Measurements from ENCODE around the gene CDK5RAP2. TPM values are rescaled to one million over a fixed set of nuclear protein-coding genes. Genes with fewer than 3 reads are reported as not detected.
"Not testable (repeated sequence)": the region's sequence is repeated elsewhere in the genome, so short reads cannot be mapped to it uniquely, and the experiment has no call there.

Gene CDK5RAP2
- total and polyA plus RNA-seq, 8 donors, result 14.8 to 37.1 (median 21.7) TPM

- ATAC-seq (no peak), FAIRE-seq (no peak), DNase-seq (no peak)
- H3K4me1 ChIP-seq, result no peaks in the 10 kb centered on the region
- intact Hi-C loops (cut with DNase I), result no loop called here
- H3K9me3 ChIP-seq, result no peaks in the 10 kb centered on the region
- H3K27me3 ChIP-seq, result no peaks in the 10 kb centered on the region
- no peak for TF ChIP-seq CTCF (IDR thresholded peaks at IDR 0.05)
- no peak overlapping the region for H3K4me3 ChIP-seq
- H3K36me3 ChIP-seq, result peaks cover 0 to 4% (median 0%) of the 10 kb centered on the region in 3 donors
- no peak overlapping the region for H3K27ac ChIP-seq
- 46 to 50% methylated on average over 2 of the region's 2 CpGs for WGBS, 2 donors
These were observed 22.8 kb downstream of the CDK5RAP2 start for GRCh38 chr9:120557205-120557604.

- intact Hi-C loops (cut with DNase I), result no loop called here
- Histone ChIP-seq H3K4me3 (no peak overlapping the region), H3K4me1 (no peaks in the 10 kb centered on the region), H3K27ac (no peak overlapping the region), H3K36me3 (peaks cover 0 to 4% (median 0%) of the 10 kb centered on the region in 3 donors), H3K27me3 (no peaks in the 10 kb centered on the region), H3K9me3 (no peaks in the 10 kb centered on the region)
- 90 to 96% methylated on average over 3 of the region's 3 CpGs for WGBS, 2 donors
- DNase-seq (no peak), FAIRE-seq (no peak), ATAC-seq (no peak)
- TF ChIP-seq CTCF (IDR thresholded peaks at IDR 0.05), result no peak
These were observed 23.2 kb downstream of the CDK5RAP2 start for GRCh38 chr9:120556775-120557174.

GRCh38 chr9:120555839-120556238 lies 24.1 kb downstream of the CDK5RAP2 start:
- intact Hi-C loops (cut with DNase I), result no loop called here
- no peak for TF ChIP-seq CTCF (IDR thresholded peaks at IDR 0.05)
- Histone ChIP-seq H3K36me3 (peaks cover 0 to 4% (median 0%) of the 10 kb centered on the region in 3 donors), H3K27ac (no peak overlapping the region), H3K4me1 (no peaks in the 10 kb centered on the region), H3K9me3 (no peaks in the 10 kb centered on the region), H3K4me3 (no peak overlapping the region), H3K27me3 (no peaks in the 10 kb centered on the region)
- no peak for ATAC-seq
- no peak for DNase-seq
- FAIRE-seq, result no peak
- WGBS, 2 donors, result 94 to 95% methylated on average over 4 of the region's 4 CpGs

DNA sequence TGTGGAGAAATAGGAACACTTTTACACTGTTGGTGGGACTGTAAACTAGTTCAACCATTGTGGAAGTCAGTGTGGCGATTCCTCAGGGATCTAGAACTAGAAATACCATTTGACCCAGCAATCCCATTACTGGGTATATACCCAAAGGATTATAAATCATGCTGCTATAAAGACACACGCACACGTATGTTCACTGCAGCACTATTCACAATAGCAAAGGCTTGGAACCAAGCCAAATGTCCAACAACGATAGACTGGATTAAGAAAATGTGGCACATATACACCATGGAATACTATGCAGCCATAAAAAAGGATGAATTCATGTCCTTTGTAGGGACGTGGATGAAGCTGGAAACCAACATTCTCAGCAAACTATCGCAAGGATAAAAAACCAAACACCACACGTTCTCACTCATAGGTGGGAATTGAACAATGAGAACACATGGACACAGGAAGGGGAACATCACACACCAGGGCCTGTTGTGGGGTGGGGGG lies 27.7 kb downstream of the CDK5RAP2 start:
- H3K27ac ChIP-seq; H3K4me3 ChIP-seq; H3K4me1 ChIP-seq; ATAC-seq; intact Hi-C loops (cut with DNase I); DNase-seq; FAIRE-seq; H3K27me3 ChIP-seq; H3K9me3 ChIP-seq: not testable (repeated sequence)
- WGBS, 2 donors, result 94% methylated on average over 6 of the region's 7 CpGs
- peaks cover 0 to 14% (median 2%) of the 10 kb centered on the region in 3 donors for H3K36me3 ChIP-seq

DNA sequence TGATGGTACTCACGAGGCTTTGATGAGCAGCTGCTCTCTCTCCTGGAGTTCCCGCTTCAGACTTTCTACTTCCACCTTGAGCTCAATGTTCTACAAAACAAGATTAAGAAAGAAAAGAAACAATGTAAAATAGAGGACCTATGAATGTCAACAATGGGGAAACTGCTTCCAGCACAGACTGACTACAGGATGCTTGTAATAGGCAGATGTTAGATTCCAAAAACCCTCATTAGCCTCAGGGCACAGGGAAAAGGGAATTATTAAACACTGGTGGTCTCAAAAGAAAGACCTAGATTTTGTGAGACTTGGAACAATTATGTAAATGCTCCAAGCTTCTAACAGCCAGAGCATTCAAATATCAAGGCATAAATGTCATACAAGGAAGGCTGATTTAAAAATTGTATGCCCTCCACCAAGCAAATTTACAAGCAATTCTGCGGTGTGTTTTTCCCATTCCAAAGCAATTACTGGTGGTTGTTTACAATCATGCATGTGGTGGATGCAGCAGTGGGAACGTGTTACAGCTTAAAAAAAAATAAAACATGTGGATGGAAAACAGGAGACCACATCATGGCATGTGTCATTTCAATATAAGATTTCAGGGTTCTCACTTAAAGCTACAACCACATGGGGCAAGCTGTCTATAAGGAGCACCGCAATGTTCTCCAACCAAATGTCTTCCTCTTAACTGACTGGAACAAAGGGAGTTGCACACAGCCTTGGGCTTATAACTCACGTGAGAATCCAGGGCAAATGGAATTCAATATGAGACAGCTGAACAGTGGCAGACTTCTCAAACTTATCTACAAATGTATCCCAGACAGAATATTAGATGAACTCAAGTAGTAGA lies 34.0 kb downstream of the CDK5RAP2 start:
- no peak for FAIRE-seq
- no peak for TF ChIP-seq CTCF (IDR thresholded peaks at IDR 0.05)
- Histone ChIP-seq H3K4me3 (no peak overlapping the region), H3K36me3 (peaks cover 0 to 30% (median 2%) of the 10 kb centered on the region in 3 donors), H3K4me1 (no peaks in the 10 kb centered on the region), H3K27me3 (no peaks in the 10 kb centered on the region), H3K27ac (no peak overlapping the region), H3K9me3 (no peaks in the 10 kb centered on the region)
- no peak for ATAC-seq
- intact Hi-C loops (cut with DNase I), result no loop called here
- WGBS, 2 donors, result 84 to 91% methylated on average over 6 of the region's 6 CpGs
- no peak for DNase-seq
